AG09319 (cell line): ENCODE measurements around the gene CACNA2D4.

Source experiments
- DNase-seq: peaks from one replicate; pipeline ENCODE4 v3.0.0-alpha.2; 2010; ENCODE audit warnings: low read depth; ENCODE audit errors: extremely low read depth
- TF ChIP-seq, protein P1 (sequence below): IDR thresholded peaks from 2 replicates; pipeline ENCODE4 v1.5.1; 2011; ENCODE audit warnings: low read depth, mild to moderate bottlenecking, inconsistent platforms, low read length, moderate library complexity

The CACNA2D4 gene

DNA sequence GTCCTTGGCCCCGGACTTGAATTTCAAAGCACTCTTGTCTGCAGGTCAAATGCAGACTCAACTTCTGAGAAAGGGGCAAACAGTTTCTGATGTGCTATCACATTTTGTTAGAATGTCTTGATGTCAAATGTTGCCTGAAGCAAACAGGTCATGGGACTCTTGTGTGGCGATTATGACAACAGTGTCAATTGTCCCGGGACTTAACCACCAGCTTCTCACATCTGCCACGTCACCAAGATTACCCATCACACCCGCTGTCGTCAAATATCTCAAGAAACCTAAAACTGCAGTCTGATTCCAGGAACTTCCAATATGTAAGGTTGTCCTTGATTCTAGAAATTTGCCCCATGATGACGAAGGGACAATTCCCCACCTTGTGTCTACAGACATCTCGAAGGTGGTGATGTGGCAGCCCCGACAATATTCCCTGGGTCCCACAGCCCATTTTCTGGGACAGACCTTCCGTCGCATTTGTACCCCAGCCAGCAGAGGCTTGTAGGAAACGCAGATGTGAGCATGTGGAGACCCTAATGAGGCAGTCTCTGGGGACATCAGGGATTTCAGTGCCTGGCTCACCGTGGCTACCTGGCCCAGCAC is 76.8 kb downstream of the CACNA2D4 start:
- TF ChIP-seq, protein P1, sequence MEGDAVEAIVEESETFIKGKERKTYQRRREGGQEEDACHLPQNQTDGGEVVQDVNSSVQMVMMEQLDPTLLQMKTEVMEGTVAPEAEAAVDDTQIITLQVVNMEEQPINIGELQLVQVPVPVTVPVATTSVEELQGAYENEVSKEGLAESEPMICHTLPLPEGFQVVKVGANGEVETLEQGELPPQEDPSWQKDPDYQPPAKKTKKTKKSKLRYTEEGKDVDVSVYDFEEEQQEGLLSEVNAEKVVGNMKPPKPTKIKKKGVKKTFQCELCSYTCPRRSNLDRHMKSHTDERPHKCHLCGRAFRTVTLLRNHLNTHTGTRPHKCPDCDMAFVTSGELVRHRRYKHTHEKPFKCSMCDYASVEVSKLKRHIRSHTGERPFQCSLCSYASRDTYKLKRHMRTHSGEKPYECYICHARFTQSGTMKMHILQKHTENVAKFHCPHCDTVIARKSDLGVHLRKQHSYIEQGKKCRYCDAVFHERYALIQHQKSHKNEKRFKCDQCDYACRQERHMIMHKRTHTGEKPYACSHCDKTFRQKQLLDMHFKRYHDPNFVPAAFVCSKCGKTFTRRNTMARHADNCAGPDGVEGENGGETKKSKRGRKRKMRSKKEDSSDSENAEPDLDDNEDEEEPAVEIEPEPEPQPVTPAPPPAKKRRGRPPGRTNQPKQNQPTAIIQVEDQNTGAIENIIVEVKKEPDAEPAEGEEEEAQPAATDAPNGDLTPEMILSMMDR = no peak
- no peak for DNase-seq

DNA sequence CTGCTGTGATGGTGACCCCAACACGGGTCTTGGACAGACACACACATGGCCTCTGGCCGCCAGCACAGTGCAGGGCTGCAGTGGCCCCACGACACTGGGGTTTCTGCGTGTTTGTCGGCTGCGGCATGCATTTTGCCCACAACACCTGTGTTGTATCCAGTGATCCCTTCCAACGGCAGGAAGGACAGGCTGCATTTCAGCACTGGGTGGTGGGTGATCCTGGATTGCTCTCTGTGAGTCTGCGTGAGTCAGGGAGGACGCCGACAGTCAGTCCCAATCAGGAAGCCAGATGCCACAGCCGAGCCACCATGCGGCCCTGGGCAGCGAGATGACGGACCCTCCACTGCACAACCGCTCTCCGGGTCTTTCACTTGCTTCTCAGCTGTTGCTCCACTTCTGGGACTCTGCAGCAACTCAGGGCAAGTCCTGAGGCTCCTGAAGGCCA is 77.4 kb downstream of the CACNA2D4 start:
- TF ChIP-seq, protein P1 = no peak

DNA sequence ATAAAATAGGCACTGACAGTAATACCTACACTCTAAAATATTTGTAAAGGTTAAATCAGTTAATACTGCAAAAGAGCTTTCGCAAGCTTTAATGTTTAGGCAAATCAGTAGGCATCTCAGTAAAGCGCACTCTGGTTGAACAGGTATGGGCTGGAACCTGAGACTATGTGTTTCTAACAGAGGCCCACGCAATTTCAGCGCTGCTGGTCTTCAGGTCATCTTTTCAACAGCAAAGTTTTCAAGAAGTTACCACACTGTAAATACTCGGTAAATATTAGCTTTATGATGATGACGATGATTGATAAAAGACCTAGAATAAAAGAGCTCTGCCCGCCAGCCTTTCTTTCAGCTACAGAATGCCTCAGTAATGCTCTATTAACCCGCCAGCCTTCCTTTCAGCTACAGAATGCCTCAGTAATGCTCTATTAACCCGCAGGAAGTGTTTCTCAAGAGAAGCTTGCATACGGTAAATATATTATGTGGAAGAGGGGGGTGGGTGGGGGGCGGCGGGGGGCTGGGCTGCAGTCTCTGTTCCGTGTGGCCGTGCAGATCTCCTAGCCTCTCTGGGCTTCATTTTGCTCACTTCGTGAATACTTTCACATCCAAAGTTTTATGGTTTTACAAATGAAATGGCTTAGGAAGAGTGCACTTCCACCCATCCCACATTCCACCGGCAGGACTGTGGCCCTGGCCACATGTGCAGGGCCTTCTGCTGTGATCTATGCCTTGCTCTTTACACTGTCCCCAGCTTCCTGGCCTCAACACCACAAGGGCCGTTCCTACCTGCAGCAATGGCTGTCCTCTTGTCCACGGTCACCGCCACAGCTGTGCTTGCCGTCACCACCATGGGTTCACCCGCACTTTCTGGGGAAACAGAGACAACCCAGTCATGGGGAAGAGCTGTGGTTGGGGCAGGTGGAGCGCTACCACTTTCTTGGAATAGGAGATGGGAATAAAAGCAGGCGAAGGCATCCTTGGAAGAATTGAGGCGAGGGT is 78.2 kb downstream of the CACNA2D4 start:
- TF ChIP-seq, protein P1 = no peak
- DNase-seq = no peak

More for the DNA sequence above, 77.4 kb downstream of the CACNA2D4 start:
- DNase-seq = no peak

DNA sequence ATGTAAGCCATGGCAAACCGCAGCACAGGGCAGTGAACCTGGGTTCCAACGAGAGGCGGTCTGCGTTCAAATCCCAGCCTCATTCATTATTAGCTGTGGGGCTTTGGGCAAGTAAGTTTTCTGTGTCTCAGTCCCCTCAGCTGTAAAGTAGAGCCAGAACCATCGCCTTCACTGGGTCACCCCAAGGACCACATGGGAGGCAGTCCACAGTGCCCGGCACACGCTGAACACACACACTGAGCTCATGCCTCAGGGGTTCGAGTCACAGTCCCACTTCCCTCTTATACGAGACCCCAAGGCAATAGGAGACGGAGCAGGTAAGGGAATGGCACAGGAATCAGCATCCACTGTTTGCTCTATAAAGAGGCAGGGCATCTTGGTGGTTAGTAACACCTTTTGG is 79.0 kb downstream of the CACNA2D4 start:
- DNase-seq = no peak

DNA sequence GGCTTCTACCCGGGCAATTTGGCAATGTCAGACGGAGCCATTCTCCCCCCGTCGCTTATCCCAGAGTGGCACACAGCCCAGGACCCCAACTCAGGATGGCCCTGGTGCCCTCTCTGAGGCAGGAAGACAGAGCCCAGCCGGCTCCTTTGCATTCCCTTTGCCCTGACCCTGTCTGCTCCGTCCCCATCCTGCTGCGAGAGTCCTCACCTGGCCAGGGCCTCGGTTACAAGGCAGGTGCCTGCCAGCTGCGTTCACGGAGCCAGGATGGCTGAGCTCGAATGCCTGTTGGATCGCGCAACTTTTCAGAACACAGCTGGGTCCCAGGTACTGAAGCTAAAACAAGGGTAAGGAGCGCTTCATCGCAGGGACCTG is 79.5 kb downstream of the CACNA2D4 start:
- TF ChIP-seq, protein P1 = no peak
- DNase-seq = no peak

More for the DNA sequence above, 79.0 kb downstream of the CACNA2D4 start:
- TF ChIP-seq, protein P1 = no peak

DNA sequence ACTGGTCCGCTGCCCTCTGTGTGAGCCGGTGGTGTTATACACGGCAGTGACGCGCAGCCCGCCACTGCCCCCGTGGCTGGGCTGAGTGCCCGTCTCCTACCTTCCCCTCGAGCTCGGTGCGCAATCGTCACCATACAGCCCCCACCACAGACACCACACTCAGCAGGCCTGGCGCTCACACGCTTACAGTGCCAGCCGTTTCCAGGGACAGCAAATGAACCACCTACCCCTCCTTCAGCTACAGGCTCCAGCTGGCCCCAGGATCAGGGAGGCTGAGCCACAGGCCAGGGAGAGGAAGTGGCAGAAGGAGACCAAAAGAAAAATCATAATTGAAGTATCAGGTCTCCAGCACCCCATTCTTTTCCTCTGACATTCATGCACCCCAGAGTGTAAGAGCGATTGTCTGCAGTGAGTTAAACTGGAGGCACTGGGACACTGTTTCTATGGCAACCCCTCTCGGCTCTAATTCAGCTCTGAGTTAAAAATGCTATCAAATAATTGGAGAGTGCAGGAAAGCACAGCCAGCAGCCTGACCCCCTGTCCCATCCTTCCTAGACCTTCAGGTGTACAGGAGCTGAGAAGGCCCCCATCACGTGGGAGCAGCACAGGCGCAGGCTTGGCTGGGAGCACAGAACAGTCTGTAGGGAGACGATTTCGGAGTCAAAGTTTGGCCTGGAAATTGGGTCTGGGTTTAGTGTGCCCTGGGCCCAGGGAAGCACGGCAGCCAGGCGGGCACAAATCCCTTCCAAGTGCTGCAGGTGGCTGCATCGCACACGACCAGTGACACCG is 80.1 kb downstream of the CACNA2D4 start:
- TF ChIP-seq, protein P1 = no peak
- no peak for DNase-seq
